NCI-H345 (cell line): ENCODE results near the gene IRF4.
"Not testable (repeated sequence)": the region's sequence is repeated elsewhere in the genome, so short reads cannot be mapped to it uniquely, and the experiment has no call there.

Experiments used
- DNase-seq: peaks from one replicate; lab custom pipeline; 2025; lab: John Stamatoyannopoulos, UW

IRF4 gene

DNA sequence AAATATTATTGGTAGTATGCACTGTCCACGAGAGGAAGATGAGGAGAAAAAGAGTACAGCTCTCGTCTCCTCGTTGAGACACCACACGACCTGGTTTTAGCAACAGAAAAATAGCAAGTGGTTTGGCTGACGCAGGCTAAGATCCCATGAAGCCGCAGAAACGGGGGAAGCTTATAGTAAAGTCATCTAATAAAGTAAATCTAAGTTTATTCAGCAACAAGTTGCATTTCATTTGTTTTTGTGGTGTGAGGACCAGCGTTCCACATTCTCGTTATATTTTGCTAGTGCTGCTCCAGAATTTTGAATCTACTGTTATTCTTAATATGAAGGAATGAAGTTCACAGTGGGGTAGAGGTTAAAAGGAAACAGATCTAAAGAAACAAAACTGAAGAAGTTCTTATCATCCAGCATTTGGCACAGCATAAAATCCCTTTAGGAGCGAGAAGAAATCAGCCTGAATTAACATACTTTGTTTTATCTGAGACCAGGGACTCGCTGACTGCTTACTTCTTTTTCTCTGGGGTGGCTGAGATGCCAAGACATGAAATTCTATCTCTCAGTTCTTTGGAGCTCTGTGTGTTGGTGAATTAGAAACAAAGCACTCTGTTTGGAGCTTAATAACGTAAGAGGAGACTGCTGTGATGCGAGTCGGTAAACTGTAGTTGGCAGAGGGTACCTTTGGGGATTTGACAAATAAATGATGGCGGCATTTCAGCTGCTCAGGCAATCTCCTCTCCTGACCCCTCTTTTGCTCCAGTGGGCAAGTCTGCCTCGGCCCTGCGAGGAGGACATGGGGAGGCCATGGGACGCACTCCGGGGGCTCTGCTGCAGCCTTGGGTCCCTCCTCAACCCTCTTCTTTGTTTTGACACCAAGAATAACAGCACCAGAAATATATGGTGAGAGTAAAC, 24.9 kb upstream of the IRF4 start:
- DNase-seq, result no peak

DNA sequence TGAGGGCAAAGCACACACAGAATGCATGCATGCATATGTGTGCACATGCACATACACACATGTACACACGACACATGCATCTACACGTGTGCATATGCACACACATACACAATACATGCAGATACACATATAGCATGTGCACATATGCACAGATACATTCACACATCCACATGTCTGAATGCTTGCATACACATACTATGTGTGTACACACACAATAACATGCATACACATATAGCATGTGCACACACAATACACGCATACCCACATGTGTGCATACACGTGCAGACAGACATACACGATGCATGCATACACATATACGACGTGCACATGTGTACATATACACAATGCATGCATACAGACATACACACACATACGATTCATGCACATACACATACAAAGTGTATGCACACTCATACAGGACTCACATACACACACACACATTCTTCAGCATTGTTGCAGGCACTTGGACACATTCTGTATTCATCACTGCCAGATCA, 24.2 kb upstream of the IRF4 start:
- DNase-seq, result no peak

DNA sequence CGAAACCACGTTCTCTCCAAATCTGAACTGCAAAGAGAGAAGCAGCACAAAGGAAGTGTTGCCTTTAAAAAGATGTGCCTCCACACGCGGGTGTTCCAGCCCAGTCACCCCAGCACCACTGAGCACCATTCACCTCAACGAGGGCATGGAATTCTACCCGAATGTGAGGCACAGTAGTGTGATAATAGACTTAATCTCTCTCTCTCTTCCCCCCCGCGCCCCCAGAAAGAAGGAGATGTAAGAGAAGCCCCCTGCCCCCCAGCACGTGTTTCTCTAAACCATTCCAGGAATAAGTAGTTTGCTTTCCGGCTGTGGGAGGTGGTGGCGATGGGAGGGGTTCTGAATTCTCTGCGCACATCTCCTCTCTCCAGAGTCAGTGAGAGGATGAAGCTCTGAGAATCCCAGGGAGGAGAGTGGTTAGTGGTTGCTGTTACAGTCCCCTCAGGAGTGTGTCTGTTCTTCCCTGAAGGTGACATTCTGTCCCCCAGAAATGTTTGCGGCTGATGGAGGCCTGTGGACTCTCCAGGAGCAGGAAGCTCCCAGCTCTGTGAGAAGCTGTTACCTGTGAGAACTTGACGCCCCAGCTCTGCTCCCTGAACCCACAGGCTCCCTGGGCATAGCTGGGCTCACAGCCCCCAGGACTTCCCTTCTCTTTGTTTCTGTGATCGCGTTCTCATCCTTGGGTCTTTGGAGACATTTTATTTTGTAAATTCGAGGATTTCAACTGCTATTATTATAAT, 23.5 kb upstream of the IRF4 start:
- DNase-seq, result no peak

DNA sequence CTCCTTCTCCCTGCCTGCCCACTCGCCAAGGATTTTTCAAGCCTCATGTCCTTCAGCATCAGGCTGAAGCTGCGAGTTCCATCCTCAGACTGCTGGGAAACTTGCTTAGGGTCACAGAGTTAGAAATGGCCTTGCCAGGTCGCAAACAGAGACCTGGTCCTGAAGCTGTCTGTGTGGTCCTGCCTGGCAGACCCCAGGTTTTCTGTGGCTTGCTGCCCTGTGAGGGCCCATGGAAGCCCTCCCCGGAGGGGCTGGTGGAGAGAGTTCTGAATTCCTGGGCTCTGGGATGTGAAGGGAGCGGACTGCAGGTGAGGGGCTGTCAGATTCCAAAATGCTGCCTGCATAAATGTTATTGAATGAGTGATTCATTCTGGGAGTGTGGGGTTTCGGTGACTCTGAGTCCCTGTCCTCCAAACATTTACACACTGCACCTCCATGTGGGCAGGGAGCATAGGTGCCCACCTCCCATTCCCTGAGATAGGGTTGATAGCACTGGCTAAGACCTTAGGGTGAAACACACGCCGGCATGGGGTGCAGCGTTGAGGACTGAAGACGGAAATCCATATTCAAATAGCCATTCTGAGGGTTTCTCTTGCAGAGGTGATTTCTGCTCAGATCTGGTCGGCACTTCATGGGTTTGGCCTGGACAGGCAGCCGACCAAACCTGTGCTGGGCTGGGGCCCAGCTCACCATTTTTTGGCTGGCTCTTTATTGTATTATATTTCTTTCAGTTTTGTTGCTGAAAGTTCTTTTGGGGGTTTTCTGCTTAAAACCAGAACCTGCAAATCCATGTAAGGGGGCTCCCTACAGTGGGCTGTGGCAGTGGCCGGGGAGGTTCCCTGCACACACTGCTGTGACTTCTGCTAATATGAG, 21.8 kb upstream of the IRF4 start:
- DNase-seq, result no peak

DNA sequence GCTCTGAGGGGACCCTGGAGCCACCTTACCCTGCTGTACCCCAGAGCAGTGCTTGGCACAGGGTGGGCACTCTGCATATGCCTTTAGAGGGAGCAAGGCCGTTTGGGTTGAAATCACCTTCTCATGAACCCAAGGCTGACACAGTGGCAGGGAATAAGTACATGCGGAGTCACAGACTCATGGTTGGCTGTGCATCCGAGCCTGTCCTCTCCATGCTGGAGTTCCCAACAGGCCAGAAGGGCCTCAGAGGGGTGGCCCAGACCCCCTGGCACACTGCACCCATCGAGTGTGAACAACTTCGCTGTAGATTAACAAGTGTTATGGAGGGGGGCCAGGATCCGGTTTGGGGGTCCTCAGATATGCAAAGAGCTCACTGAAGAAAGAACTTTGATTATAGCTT, 21.0 kb upstream of the IRF4 start:
- DNase-seq, result no peak

DNA sequence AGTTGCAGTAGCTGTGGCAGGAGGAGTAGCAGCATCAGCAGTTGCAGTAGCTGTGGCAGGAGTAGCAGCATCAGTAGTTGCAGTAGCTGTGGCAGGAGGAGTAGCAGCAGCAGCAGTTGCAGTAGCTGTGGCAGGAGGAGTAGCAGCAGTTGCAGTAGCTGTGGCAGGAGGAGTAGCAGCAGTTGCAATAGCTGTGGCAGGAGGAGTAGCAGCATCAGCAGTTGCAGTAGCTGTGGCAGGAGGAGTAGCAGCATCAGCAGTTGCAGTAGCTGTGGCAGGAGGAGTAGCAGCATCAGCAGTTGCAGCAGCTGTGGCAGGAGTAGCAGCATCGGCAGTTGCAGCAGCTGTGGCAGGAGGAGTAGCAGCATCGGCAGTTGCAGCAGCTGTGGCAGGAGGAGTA, 19.7 kb upstream of the IRF4 start:
- DNase-seq, result not testable (repeated sequence)

DNA sequence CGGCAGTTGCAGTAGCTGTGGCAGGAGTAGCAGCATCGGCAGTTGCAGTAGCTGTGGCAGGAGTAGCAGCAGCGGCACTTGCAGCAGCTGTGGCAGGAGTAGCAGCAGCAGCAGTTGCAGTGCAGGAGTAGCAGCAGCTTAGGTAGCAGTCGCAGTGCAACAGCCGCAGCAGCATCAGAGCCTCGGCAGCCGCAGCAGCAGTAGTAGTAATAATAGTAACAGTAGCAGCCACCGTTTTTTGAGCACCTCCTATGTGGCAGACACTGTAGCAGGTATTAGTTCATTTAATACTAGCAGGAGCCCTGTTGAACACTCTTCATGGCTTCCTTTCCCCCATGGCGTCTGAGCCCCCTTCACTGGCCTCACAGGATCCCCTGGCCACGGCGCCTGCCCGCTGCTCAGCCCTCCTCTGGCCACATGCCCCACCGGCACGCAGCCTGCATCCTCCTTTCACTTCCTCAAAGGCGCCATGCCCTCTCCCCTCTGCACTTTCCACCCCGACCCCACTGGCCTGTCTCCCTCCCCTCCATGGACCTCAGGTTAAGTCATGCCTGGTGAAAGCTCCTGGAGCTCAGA, 19.1 kb upstream of the IRF4 start:
- no peak for DNase-seq

DNA sequence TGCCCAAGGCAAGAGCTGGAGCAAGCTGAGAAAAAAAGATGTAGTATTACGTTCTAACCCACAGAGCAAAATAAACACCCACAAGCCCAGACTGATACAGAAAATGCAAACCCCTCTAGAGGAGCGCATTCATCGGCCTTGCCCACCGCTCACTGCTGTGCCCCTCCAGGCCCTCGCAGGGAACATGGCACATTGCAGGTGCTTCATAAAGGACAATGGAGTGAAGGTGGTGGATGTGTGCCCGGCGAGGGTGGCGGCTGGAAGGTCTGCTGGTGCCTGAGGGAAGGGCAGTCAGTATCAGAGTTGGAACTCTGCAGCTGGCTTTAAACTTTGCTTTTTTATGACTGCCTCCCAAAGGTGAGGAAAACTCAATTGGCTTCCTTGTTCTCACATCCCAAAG, 18.5 kb upstream of the IRF4 start:
- DNase-seq, result no peak

DNA sequence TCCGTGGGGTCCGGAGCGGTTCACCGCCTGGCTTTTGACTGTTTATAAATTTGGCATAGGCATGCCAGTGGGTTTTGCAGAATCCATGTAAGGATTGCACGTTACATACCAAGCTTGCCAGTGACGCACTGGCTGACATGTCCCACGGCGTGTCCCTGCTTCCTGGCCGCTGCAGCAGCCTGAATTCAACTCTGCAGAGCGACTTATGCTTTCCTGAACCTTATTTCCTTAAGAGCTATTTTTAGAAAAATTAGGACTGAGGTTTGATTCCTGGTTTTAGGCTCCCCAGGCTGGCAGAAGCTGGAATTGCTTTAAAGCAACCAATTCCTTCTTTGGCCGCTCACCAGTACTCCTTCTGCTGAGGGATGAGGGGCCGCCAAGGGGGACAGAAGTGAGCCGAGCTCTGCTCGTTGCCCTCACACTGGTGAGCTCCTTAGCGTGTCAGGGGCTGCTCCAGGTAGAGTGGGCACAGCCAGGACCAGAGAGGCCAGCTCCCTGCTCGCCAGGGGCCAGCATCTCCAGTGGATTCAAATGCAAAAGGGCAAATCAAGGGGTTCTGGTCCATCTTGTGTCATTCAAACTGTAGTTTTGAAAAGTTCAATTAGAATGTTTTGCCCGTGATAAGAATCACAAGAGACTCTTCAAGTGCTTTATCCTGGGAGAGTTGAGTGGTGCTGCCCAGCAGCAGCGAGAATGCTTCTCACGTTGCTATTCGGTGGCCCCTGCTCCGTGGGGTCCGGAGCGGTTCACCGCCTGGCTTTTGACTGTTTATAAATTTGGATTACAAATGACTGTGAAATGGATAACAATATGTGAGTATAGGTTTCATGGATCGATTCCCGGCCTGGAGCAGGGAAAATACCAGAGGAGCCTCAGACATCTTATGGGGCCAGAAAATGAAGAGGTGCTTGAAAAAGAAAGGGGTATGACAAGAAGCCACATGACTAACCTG, 17.5 kb upstream of the IRF4 start:
- no peak for DNase-seq

DNA sequence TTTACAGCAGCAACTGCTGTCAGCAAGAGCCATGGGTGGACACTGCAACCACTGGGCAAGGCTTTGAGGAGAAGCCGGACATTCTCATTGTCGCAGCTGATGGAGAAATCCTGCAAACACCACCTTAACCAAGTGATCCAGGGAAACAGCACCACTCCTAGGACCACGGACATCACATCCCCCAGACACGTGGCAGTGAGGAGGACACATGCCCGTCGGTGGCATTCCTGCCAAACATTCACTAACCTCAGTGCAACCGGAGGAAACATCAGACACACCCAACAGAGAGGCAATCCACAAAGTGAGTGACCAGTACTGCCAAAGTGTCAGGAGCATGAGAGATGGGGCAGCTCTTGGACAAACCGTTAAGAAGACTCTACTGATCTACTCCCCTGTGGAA, 16.6 kb upstream of the IRF4 start:
- DNase-seq, result no peak

DNA sequence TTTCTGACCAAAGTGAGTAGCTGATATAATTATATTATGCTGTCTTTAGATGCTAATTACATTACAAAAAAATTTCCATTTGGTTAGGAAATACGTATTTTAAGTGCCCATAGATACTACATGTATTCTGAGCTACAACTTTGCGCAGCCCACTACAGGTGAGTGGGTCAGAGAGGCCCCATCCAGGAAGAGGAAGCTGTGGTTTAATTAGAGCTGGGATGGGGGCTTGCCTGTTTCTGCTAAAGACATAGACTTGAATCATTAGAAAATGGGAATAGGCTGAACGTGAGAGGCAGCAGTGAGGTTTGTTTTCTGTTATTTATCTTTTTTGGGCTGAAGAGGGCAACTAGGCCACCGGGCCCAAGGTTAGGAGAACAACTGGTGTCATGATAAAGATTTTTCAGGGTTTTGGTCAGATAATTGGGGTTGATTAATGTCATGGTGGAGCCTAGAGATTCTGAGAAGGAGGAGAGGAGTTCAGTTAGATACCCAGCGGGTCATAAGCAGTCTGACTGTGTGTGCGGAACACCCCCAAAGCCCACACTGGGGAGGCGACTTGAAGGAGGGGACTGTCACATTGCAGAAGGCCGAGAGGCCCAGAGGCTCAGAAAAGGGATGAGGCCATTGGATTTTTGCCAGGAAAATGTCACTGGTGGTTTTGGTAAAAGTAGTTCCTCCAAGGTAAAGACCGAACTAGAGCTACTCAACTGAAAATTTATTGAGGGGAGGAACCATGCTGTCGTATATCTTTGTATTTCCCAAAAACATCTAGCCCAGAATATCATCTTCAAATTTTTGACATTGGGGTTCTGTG, 14.5 kb upstream of the IRF4 start:
- no peak for DNase-seq

DNA sequence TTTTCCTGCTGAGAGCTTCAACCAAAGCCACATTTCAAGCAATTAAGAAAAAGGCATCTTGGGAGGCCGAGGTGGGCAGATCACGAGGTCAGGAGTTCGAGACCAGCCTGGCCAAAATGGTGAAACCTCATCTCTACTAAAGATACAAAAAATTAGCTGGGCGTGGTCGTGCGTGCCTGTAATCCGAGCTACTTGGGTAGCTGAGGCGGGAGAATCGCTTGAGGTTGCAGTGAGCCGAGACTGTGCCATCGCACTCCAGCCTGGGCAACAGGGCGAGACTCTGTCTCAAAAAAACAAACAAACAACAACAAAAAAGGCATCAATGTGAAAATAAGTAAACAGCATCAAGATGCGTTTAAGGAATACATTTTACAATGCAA, 13.9 kb upstream of the IRF4 start:
- DNase-seq, result not testable (repeated sequence)

DNA sequence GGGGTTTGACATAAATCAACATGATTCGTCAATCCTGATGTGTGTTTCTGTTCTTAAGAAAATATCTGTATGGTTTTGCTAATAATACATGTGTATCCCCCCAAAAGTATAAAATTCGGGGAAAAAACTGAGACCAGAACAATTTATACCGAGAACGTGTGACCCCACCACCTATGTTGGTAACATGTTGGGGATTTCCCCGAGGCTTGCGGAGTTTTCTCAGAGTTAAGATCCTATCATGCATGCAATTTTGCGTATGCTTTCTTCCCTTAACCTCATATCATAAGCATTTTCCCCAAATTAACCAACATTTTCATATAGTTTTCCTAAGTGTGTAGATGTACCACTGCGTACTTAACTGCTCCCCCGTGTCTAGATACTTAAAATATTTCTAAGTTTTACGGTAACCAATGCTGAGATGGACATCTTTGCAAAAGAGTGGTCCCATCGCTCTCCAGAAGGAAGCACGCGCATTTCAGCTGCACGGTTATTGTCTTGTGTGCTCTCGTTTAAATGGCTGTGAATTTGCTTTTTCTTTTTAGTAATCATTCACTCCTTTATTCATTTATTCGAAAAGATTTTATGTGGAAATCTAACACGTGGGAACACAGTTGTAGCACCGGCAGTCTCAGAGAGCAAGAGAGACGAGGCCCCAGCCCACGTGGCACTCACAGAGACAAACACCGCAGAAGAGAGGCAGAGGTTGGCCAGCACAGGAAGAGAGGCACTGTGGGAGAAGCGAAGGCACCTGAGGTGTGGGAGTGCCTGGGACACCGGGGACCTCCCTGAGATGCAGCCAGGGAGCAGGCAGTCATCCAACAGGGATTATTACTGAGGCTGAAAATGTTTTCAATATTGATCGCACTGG, 13.2 kb upstream of the IRF4 start:
- DNase-seq, result no peak

DNA sequence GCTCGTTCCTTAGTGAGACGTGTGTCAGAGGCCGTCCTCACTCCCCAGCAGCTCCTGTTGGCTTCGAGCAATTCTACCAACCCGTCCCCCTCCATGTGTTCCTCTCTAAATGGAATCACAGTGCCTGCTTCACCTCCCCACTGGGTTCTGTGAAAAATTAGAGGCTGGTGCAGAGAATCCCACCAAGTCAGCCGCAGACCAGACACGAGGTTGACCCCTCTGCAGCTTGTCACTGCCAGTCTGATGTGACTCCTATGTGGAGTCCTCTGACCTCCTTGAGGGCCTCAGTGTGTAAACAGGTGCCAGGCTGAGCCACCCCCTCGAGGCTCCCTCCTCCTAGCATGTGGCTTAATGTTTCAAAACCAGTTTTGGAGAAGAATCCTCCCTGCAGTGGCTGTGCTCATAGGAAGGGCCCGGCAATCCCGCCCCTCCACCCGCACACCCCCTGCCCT, 12.6 kb upstream of the IRF4 start:
- no peak for DNase-seq

DNA sequence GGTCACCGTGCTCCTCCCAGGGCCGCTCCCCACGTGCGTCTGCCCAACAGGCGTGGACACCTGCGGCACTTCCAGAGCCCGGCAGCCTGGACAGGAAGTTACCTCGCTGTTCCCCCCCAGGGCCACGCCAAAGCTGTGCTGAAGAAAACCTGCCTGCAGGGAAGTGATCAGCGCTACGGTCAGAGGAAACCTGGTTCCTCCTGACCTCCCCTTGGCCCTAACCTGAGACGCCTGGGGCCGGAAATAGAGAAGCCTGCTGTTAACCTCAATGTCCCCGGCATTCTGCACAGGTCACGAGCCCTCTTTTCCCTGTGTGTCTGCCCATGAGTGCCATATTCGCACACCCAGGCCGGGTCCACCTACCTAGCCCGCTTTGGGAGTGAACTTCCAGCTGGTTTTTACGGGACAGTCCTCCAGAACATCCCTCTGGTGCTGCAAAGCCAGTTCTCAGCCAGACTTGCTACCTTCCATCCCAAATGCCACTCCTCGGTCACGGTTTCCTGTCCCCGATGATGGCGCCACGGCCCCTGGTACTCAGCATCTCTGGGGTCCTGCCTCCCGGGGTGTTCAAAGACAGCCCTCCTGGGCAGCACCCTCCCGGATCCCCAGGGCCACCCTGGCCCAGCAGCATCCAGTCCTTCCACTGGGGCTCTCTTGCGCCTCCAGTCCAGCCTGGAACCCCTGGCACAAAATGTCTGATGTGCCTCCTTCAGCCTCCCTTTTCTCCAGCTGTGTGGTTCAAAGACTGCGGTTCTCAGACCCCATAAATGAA, 12.0 kb upstream of the IRF4 start:
- no peak for DNase-seq

DNA sequence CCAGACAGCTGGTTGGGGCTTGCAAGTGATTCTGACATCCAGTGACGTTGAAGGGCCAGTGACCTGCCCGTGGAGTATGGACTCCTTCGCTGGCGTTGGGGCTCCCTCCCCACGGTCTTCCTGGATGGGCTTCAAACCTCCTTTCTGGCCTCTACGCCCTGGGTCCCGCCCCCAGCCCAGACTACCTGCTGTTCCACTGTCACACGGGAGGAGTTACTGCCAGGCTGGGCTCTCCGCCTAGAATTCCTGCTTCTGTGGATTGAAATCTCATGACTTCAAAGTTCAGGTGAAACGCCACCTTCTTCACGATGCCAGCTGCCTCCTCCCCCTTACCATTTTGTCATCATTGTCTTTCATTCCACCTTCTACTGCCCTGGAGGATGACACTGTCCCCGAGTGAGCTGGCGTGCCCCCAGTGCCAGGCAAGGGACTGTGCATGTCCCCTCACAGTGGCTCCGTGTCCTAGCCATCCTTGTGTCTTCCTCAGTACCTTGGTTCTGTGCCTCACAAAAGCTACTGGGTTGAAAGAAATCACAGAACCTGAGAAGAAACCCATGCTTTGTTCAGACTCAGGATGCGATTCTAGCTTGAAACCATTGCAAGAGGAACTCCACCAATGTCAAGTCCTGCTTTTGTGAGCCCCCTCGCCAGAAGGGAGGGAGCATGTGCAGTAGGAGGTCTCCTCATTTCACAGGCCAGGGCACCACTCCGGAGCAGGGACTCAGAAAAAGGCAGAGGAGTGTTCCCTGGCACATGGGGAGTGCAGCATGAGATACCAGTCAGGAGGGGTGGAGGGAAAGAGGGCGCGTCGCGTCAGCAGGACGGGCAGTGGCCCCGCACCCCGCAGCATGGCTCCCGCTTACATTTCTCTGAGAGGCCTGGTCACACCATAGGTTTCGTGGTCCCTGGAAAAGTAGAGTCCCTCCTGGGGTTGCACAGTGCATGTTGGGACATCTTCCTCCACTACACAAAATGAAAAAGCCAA, 11.0 kb upstream of the IRF4 start:
- DNase-seq, result no peak
